ENCODE data around the gene GSN.

- TF ChIP-seq CTCF (IDR thresholded peaks at IDR 0.05) (no peak), ZFX (IDR thresholded peaks at IDR 0.05; ENCODE audit: borderline replicate concordance) (no peak)
Observed at GRCh38 chr9:121322737-121323448, 54.9 kb downstream of the GSN start.
